DOHH2 (cell line): ENCODE measurements around the gene HOXC4.
"Not testable (repeated sequence)": the region's sequence is repeated elsewhere in the genome, so short reads cannot be mapped to it uniquely, and the experiment has no call there.

Experiments
- CTCF ChIP-seq: fragments of 200-600 bp; sonication (generic); IDR thresholded peaks from one replicate; pipeline ENCODE4 v1.5.1; 2014; ENCODE audit warnings: antibody characterized with exemption, mild to moderate bottlenecking, low read depth, low read length; ENCODE audit not compliant: poor library complexity, severe bottlenecking
- EZH2phosphoT487 ChIP-seq: fragments of 200-600 bp; sonication (generic); IDR thresholded peaks from 2 replicates; pipeline ENCODE4 v1.6.1; 2017; ENCODE audit warnings: borderline replicate concordance, mild to moderate bottlenecking, antibody characterized with exemption, low read length, moderate library complexity, mixed read lengths

- not testable (repeated sequence) for TF ChIP-seq CTCF, EZH2phosphoT487
These were observed 50.2 kb downstream of the HOXC4 start for GRCh38 chr12:54103827-54104226.
